Breast epithelium (tissue), 4 donors: ENCODE results near the gene RRP8. TPM values are rescaled to one million over a fixed set of nuclear protein-coding genes. Genes with fewer than 3 reads are reported as not detected.

ENCODE experiments used
- DNase-seq, 2 donors: peaks; one replicate each; pipeline ENCODE4 v3.0.0-alpha.2; 2019; ENCODE audit warnings: low spot score in 2 of 2
- H3K27ac ChIP-seq, 2 donors: fragments of 200-600 bp; sonication (generic) in 1 of 2; one replicate each; pipeline ENCODE4 v1.5.1; 2016 to 2019; ENCODE audit warnings: mild to moderate bottlenecking in 1 of 2
- H3K27me3 ChIP-seq, 2 donors: fragments of 200-600 bp; sonication (generic) in 1 of 2; one replicate each; pipeline versions ENCODE4 v1.5.1 to v1.6.0; 2017 to 2019; ENCODE audit warnings: control low read depth in 1 of 2, mild to moderate bottlenecking in 1 of 2
- H3K36me3 ChIP-seq: fragments of 200-600 bp; one replicate; pipeline ENCODE4 v1.5.1; 2019
- H3K4me1 ChIP-seq, 2 donors: fragments of 200-600 bp; sonication (generic); one replicate each; pipeline ENCODE4 v1.5.1; 2016 to 2019; ENCODE audit warnings: control low read depth in 1 of 2
- H3K4me3 ChIP-seq, 3 donors: fragments of 200-600 bp; sonication (generic); 1 replicate in 2 of 3; 2 replicates in 1 of 3; pipeline ENCODE4 v1.5.1; 2016 to 2019; ENCODE audit warnings: mild to moderate bottlenecking in 3 of 3, moderate library complexity in 2 of 3
- H3K9me3 ChIP-seq, 2 donors: fragments of 200-600 bp; sonication (generic) in 1 of 2; one replicate each; pipeline ENCODE4 v1.5.1; 2016 to 2019; ENCODE audit warnings: control low read depth in 1 of 2
- POLR2A ChIP-seq: fragments of 450-650 bp; IDR thresholded peaks from one replicate; pipeline ENCODE4 v1.6.1; 2016; ENCODE audit warnings: antibody characterized with exemption, mild to moderate bottlenecking, moderate library complexity
- POLR2AphosphoS5 ChIP-seq, 3 donors: sonication (generic); formaldehyde crosslinking; IDR thresholded peaks; one replicate each; pipeline ENCODE4 v1.6.1; 2017; ENCODE audit warnings: antibody characterized with exemption in 3 of 3
- intact Hi-C: fragments of 100-400 bp; cut with DNase I; formaldehyde crosslinking; loops from one replicate; pipeline ENCODE4 v1.15.1; 2023; ENCODE audit warnings: low total_unique reads
- total RNA-seq, 3 donors: library from RNA; depleted of rRNA; stranded (reverse); fragments of >200 nt; gene quantifications; one replicate each; pipeline ENCODE4 v1.1.0, GENCODE V29; 2016
- TF ChIP-seq, protein P1 (sequence below), 3 donors: fragments of 450-650 bp; IDR thresholded peaks; one replicate each; pipeline ENCODE4 v1.5.1; 2016 to 2017; ENCODE audit warnings: antibody characterized with exemption in 3 of 3, mild to moderate bottlenecking in 3 of 3, moderate library complexity in 3 of 3

The RRP8 gene
- total RNA-seq, 3 donors from 2014 or later, result 8.8 to 22.2 (median 20.3) TPM

DNA sequence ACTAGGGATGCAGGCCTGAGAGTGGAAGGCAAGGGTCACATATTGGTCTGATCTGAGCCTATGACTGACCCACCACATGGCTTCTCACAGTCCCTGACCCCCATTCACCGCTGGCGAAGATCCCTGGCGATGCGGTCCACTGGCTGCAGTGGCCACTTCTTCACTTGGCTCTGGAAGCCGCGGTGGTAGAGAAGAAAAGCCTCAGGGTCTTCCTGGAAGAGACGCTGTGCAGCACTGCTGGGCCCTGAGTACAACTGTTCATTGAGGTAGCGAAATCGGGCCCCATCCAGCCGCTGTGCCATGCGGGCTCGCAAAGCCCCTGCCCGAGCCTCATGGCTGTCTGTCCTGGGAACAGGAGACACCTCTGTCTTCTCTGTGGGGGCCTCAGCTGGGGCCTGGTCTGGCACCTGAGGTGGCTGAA, 2.4 kb downstream of the RRP8 start:
- Histone ChIP-seq H3K4me1 (peaks cover 6 to 21% of the 10 kb centered on the region in 2 donors), H3K4me3 (no peak overlapping the region), H3K9me3 (no peaks in the 10 kb centered on the region), H3K27ac (no peak overlapping the region), H3K36me3 (peaks cover 8% of the 10 kb centered on the region), H3K27me3 (no peaks in the 10 kb centered on the region)
- intact Hi-C loops, result no loop called here
- TF ChIP-seq POLR2A, result no peak
- TF ChIP-seq, protein P1, sequence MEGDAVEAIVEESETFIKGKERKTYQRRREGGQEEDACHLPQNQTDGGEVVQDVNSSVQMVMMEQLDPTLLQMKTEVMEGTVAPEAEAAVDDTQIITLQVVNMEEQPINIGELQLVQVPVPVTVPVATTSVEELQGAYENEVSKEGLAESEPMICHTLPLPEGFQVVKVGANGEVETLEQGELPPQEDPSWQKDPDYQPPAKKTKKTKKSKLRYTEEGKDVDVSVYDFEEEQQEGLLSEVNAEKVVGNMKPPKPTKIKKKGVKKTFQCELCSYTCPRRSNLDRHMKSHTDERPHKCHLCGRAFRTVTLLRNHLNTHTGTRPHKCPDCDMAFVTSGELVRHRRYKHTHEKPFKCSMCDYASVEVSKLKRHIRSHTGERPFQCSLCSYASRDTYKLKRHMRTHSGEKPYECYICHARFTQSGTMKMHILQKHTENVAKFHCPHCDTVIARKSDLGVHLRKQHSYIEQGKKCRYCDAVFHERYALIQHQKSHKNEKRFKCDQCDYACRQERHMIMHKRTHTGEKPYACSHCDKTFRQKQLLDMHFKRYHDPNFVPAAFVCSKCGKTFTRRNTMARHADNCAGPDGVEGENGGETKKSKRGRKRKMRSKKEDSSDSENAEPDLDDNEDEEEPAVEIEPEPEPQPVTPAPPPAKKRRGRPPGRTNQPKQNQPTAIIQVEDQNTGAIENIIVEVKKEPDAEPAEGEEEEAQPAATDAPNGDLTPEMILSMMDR (IDR thresholded peaks at IDR 0.05), result no peak
- no peak for TF ChIP-seq POLR2AphosphoS5 (IDR thresholded peaks at IDR 0.05)
- no peak for DNase-seq

DNA sequence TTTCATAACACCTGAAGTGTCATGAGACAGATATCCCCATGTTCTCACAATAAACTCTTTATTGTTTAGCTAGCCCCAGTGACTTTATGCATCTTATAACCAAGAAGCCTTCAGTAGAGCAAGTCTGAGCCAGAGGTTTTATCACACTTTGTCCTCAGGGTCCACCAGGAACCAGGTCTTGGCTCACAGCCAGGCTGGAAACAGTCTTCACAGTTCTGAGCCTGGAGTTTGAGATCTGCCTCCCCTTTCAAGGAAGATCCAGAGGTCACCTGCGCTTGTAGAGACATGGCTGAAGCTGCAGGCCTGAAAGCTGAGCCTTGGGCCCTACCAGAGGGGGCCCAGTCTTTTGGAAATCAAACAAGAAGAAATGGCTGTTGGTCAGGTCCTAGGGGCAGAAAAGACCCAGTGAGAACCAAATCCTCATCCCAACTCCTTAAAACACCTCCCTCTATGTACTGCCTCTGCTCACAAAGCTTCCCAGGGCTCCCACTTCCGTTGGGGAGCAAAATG, 3.5 kb downstream of the RRP8 start:
- TF ChIP-seq POLR2AphosphoS5 (IDR thresholded peaks at IDR 0.05) (no peak), POLR2A (no peak)
- TF ChIP-seq, protein P1 (IDR thresholded peaks at IDR 0.05), result no peak
- H3K4me3 ChIP-seq, result no peak overlapping the region
- peaks cover 6 to 13% of the 10 kb centered on the region in 2 donors for H3K4me1 ChIP-seq
- H3K36me3 ChIP-seq, result peaks cover 8% of the 10 kb centered on the region
- H3K27ac ChIP-seq, result no peak overlapping the region
- no peaks in the 10 kb centered on the region for H3K9me3 ChIP-seq
- DNase-seq, result no peak
- intact Hi-C loops, result no loop called here
- no peaks in the 10 kb centered on the region for H3K27me3 ChIP-seq

DNA sequence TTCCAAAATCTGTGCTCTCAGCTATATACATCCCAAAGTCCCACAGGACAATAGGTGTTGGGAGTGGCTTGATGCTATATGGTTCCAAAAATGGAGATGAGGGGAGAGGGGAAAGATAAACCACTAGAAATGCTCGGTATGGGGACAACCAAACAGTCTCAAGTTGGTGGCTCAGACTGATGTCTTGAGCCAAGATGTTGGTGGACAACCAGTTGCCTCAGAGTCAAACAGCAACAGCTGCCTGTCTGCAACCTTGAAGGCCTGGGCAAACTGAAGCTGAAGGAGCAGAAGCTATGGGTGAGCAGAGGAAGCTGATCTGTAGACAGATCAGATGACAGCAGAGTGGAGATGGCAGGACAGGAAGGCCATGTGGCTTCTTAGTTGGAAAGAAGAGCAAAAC, 4.0 kb downstream of the RRP8 start:
- no peak overlapping the region for H3K27ac ChIP-seq
- peaks cover 6 to 11% of the 10 kb centered on the region in 2 donors for H3K4me1 ChIP-seq
- H3K27me3 ChIP-seq, result no peaks in the 10 kb centered on the region
- H3K4me3 ChIP-seq, result no peak overlapping the region
- no peaks in the 10 kb centered on the region for H3K9me3 ChIP-seq
- intact Hi-C loops, result no loop called here
- H3K36me3 ChIP-seq, result peaks cover 8% of the 10 kb centered on the region
- no peak for DNase-seq
- TF ChIP-seq POLR2A (no peak), POLR2AphosphoS5 (IDR thresholded peaks at IDR 0.05) (no peak)
- TF ChIP-seq, protein P1 (IDR thresholded peaks at IDR 0.05), result no peak

DNA sequence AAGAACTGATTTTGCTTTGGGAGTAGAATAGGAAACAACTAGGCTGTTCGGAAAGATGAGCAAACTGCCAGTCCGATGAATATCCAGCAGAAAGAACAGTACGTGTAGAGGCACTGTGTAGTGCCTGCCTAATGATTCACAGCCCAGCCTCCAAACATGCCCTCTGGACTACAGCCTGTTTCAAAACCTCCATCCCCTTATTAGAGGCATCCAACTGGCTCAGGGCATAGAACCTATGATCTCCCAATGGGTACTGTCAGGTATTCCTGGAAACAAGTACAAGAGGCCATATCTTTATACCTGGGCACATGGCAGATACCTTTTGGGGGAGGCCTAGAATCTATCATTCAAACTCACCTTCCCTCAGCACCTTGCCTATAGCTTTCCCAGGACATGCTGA, 4.9 kb downstream of the RRP8 start:
- intact Hi-C loops, result no loop called here
- Histone ChIP-seq H3K27me3 (no peaks in the 10 kb centered on the region), H3K27ac (no peak overlapping the region), H3K4me3 (no peak overlapping the region), H3K36me3 (peaks cover 8% of the 10 kb centered on the region), H3K9me3 (no peaks in the 10 kb centered on the region), H3K4me1 (peaks cover 6 to 11% of the 10 kb centered on the region in 2 donors)
- no peak for TF ChIP-seq POLR2A
- no peak for TF ChIP-seq POLR2AphosphoS5 (IDR thresholded peaks at IDR 0.05)
- TF ChIP-seq, protein P1 (IDR thresholded peaks at IDR 0.05), result no peak
- DNase-seq, result no peak

DNA sequence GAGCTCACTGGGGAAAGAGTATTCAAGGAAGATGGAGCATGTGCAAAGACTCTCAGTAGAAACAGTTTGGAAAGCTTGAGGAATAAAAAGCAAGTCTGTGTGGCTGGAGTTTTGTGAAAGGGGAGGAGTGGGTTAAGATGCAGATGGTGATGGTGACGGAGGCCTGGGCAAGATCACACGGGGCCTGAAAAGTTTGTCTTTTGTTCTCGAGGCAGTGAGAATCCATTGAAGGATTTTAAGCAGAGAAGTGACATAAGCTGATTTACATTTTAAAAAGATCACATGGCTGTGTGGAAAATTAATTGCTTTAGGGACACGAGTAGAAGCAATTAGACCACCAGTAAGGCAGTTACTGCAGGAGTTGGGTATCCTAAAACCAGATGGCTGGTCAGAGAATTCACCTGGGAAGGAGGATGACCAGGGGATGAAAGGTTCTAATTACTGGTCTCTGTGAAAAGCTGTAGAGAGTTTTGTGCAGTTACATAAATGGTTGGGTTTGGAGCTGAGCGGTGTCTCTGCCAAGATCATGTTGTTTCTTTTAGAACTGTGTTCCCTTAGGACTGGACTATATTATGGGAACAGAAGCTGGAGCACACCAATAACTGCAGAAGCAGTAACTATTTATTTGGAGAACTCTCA, 7.1 kb downstream of the RRP8 start:
- no peak overlapping the region for H3K27ac ChIP-seq
- no peaks in the 10 kb centered on the region for H3K27me3 ChIP-seq
- no peak for DNase-seq
- no peaks in the 10 kb centered on the region for H3K9me3 ChIP-seq
- TF ChIP-seq POLR2AphosphoS5 (IDR thresholded peaks at IDR 0.05) (no peak), POLR2A (no peak)
- TF ChIP-seq, protein P1 (IDR thresholded peaks at IDR 0.05), result no peak
- H3K4me1 ChIP-seq, result no peaks in the 10 kb centered on the region
- no peak overlapping the region for H3K4me3 ChIP-seq
- intact Hi-C loops, result no loop called here
- peaks cover 8% of the 10 kb centered on the region for H3K36me3 ChIP-seq
